HEK293 (cell line): Measurements from ENCODE around the gene LRP1-AS.

Experiments used
- INSM2 ChIP-seq: fragments of 450-650 bp; formaldehyde crosslinking; IDR thresholded peaks from 2 replicates; pipeline ENCODE4 v1.5.1; 2016; ENCODE audit warnings: missing biosample characterization, missing genetic modification characterization
- KLF1 ChIP-seq: fragments of 450-650 bp; formaldehyde crosslinking; IDR thresholded peaks from 2 replicates; pipeline ENCODE4 v1.5.1; 2016; ENCODE audit warnings: missing biosample characterization, missing genetic modification characterization
- KLF16 ChIP-seq: fragments of 450-650 bp; formaldehyde crosslinking; IDR thresholded peaks from 2 replicates; pipeline ENCODE4 v1.5.1; 2017; ENCODE audit warnings: missing biosample characterization, missing genetic modification characterization
- MZF1 ChIP-seq: fragments of 450-650 bp; formaldehyde crosslinking; IDR thresholded peaks from 2 replicates; pipeline ENCODE4 v1.5.1; 2017; ENCODE audit warnings: missing biosample characterization, missing genetic modification characterization, borderline replicate concordance
- PATZ1 ChIP-seq: fragments of 450-650 bp; formaldehyde crosslinking; IDR thresholded peaks from 2 replicates; pipeline ENCODE4 v1.5.1; 2016; ENCODE audit warnings: missing biosample characterization, missing genetic modification characterization
- PRDM6 ChIP-seq: fragments of 450-650 bp; formaldehyde crosslinking; IDR thresholded peaks from 2 replicates; pipeline ENCODE4 v1.5.1; 2017; ENCODE audit warnings: missing biosample characterization, missing genetic modification characterization
- SP2 ChIP-seq: fragments of 450-650 bp; formaldehyde crosslinking; IDR thresholded peaks from 2 replicates; pipeline ENCODE4 v1.5.1; 2016; ENCODE audit warnings: missing biosample characterization, missing genetic modification characterization
- SP3 ChIP-seq: fragments of 450-650 bp; formaldehyde crosslinking; IDR thresholded peaks from 2 replicates; pipeline ENCODE4 v1.5.1; 2016; ENCODE audit warnings: missing biosample characterization, missing genetic modification characterization
- SP7 ChIP-seq: fragments of 450-650 bp; formaldehyde crosslinking; IDR thresholded peaks from 2 replicates; pipeline ENCODE4 v1.5.1; 2016; ENCODE audit warnings: missing biosample characterization, missing genetic modification characterization
- TCF7L2 ChIP-seq: IDR thresholded peaks from 2 replicates; pipeline ENCODE4 v1.6.1; 2011; ENCODE audit warnings: low read depth, mild to moderate bottlenecking, inconsistent platforms, low read length, moderate library complexity, borderline replicate concordance
- YY2 ChIP-seq: fragments of 450-650 bp; formaldehyde crosslinking; IDR thresholded peaks from 2 replicates; pipeline ENCODE4 v1.5.1; 2016; ENCODE audit warnings: missing biosample characterization, missing genetic modification characterization
- ZBTB1 ChIP-seq: fragments of 450-650 bp; formaldehyde crosslinking; IDR thresholded peaks from 2 replicates; pipeline ENCODE4 v1.5.1; 2016; ENCODE audit warnings: missing biosample characterization, missing genetic modification characterization
- ZBTB26 ChIP-seq: fragments of 450-650 bp; formaldehyde crosslinking; optimal IDR thresholded peaks from 2 replicates; pipeline ENCODE3; 2016; ENCODE audit warnings: missing biosample characterization, mild to moderate bottlenecking, missing genetic modification characterization
- ZBTB48 ChIP-seq: fragments of 450-650 bp; formaldehyde crosslinking; IDR thresholded peaks from 2 replicates; pipeline ENCODE4 v1.5.1; 2016; ENCODE audit warnings: missing biosample characterization, missing genetic modification characterization
- ZBTB7A ChIP-seq: fragments of 450-650 bp; formaldehyde crosslinking; IDR thresholded peaks from 2 replicates; pipeline ENCODE4 v1.5.1; 2016; ENCODE audit warnings: low read depth, missing biosample characterization, missing genetic modification characterization
- ZIC2 ChIP-seq: fragments of 450-650 bp; formaldehyde crosslinking; IDR thresholded peaks from 2 replicates; pipeline ENCODE4 v1.5.1; 2016; ENCODE audit warnings: missing biosample characterization, missing genetic modification characterization
- ZNF132 ChIP-seq: fragments of 450-650 bp; formaldehyde crosslinking; IDR thresholded peaks from 2 replicates; pipeline ENCODE4 v1.5.1; 2017; ENCODE audit warnings: missing biosample characterization, missing genetic modification characterization, borderline replicate concordance
- ZNF138 ChIP-seq: fragments of 450-650 bp; formaldehyde crosslinking; IDR thresholded peaks from 2 replicates; pipeline ENCODE4 v1.5.1; 2016; ENCODE audit warnings: missing biosample characterization, missing genetic modification characterization, borderline replicate concordance
- ZNF2 ChIP-seq: fragments of 450-650 bp; formaldehyde crosslinking; IDR thresholded peaks from 2 replicates; pipeline ENCODE4 v1.5.1; 2016; ENCODE audit warnings: missing biosample characterization, missing genetic modification characterization
- ZNF248 ChIP-seq: fragments of 450-650 bp; formaldehyde crosslinking; IDR thresholded peaks from 2 replicates; pipeline ENCODE4 v1.5.1; 2017; ENCODE audit warnings: missing biosample characterization, missing genetic modification characterization
- ZNF274 ChIP-seq, 2 experiments: fragments of 200-500 bp in 1 of 2; fragments of 450-650 bp in 1 of 2; sonication (Bioruptor generic) in 1 of 2; formaldehyde crosslinking in 1 of 2; IDR thresholded peaks; 2 replicates each; pipeline versions ENCODE4 v1.5.1 to v1.6.1; 2014 to 2016; ENCODE audit warnings: borderline replicate concordance in 1 of 2, inconsistent platforms in 1 of 2, low read length in 1 of 2, missing biosample characterization in 1 of 2, missing genetic modification characterization in 1 of 2
- ZNF350 ChIP-seq: fragments of 450-650 bp; formaldehyde crosslinking; IDR thresholded peaks from 2 replicates; pipeline ENCODE4 v1.5.0; 2017; ENCODE audit warnings: missing biosample characterization, mild to moderate bottlenecking, missing genetic modification characterization
- ZNF366 ChIP-seq: fragments of 450-650 bp; formaldehyde crosslinking; conservative IDR thresholded peaks from 2 replicates; pipeline ENCODE4 v1.5.1; 2016; ENCODE audit warnings: missing biosample characterization, missing genetic modification characterization
- ZNF473 ChIP-seq: fragments of 450-650 bp; formaldehyde crosslinking; IDR thresholded peaks from 2 replicates; pipeline ENCODE4 v1.5.1; 2017; ENCODE audit warnings: missing biosample characterization, missing genetic modification characterization
- ZNF510 ChIP-seq: fragments of 450-650 bp; formaldehyde crosslinking; IDR thresholded peaks from 2 replicates; pipeline ENCODE4 v1.5.1; 2018; ENCODE audit warnings: mild to moderate bottlenecking, missing genetic modification characterization, missing biosample characterization; ENCODE audit not compliant: insufficient replicate concordance
- ZNF514 ChIP-seq: fragments of 450-650 bp; formaldehyde crosslinking; IDR thresholded peaks from 2 replicates; pipeline ENCODE4 v1.5.1; 2016; ENCODE audit warnings: missing biosample characterization, missing genetic modification characterization
- ZNF585B ChIP-seq: fragments of 450-650 bp; formaldehyde crosslinking; IDR thresholded peaks from 2 replicates; pipeline ENCODE4 v1.5.1; 2016; ENCODE audit warnings: missing biosample characterization, missing genetic modification characterization
- ZNF600 ChIP-seq: fragments of 450-650 bp; formaldehyde crosslinking; IDR thresholded peaks from 2 replicates; pipeline ENCODE4 v1.5.1; 2016; ENCODE audit warnings: missing biosample characterization, missing genetic modification characterization
- ZNF621 ChIP-seq: fragments of 450-650 bp; formaldehyde crosslinking; IDR thresholded peaks from 2 replicates; pipeline ENCODE4 v1.5.1; 2017; ENCODE audit warnings: missing biosample characterization, missing genetic modification characterization
- ZSCAN30 ChIP-seq: fragments of 450-650 bp; IDR thresholded peaks from 2 replicates; pipeline ENCODE4 v1.5.1; 2018; ENCODE audit warnings: missing biosample characterization, mild to moderate bottlenecking, missing genetic modification characterization, moderate library complexity
- TF ChIP-seq, protein P1 (sequence below): sonication (generic); formaldehyde crosslinking; IDR thresholded peaks from 2 replicates; pipeline ENCODE4 v1.8.1; 2022; ENCODE audit warnings: mild to moderate bottlenecking, moderate library complexity, missing genetic modification reagents
- TF ChIP-seq, protein P2 (sequence below): fragments of 450-650 bp; formaldehyde crosslinking; IDR thresholded peaks from 2 replicates; pipeline ENCODE4 v1.5.1; 2016; ENCODE audit warnings: missing biosample characterization, missing genetic modification characterization

The LRP1-AS gene

GRCh38 chr12:57175428-57176138 lies 28.2 kb upstream of the LRP1-AS start (continued):
- TF ChIP-seq, protein P1, sequence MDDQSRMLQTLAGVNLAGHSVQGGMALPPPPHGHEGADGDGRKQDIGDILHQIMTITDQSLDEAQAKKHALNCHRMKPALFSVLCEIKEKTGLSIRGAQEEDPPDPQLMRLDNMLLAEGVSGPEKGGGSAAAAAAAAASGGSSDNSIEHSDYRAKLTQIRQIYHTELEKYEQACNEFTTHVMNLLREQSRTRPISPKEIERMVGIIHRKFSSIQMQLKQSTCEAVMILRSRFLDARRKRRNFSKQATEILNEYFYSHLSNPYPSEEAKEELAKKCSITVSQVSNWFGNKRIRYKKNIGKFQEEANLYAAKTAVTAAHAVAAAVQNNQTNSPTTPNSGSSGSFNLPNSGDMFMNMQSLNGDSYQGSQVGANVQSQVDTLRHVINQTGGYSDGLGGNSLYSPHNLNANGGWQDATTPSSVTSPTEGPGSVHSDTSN (CRISPR knock-in tag), result 0 out of 2 replicates have a peak, but pooled peaks have one; percentile 61
- no peak; the same call in 1 of the 2 replicates for TF ChIP-seq ZBTB7A (tag by site-specific recombination)
- TF ChIP-seq ZNF132 (tag by site-specific recombination), result no peak
- no peak for TF ChIP-seq ZNF274 (IDR thresholded peaks at IDR 0.05; ENCODE audit: low read length)
- no peak for TF ChIP-seq ZNF274 (tag by site-specific recombination; IDR thresholded peaks at IDR 0.05; ENCODE audit: borderline replicate concordance)
- TF ChIP-seq ZNF350 (tag by site-specific recombination), result no peak
- no peak for TF ChIP-seq ZNF621
- peak; percentile 74 for TF ChIP-seq YY2 (tag by site-specific recombination)
- TF ChIP-seq ZNF473, result no peak
- no peak for TF ChIP-seq SP3 (tag by site-specific recombination)
- TF ChIP-seq ZNF138 (tag by site-specific recombination), result no peak
- no peak for TF ChIP-seq SP2 (tag by site-specific recombination)
- TF ChIP-seq PRDM6 (tag by site-specific recombination), result no peak
- TF ChIP-seq KLF1 (tag by site-specific recombination), result peak; percentile 69
- TF ChIP-seq ZNF366 (tag by site-specific recombination), result peak; percentile 56; the same call in 1 of the 2 replicates
- no peak for TF ChIP-seq ZNF514 (tag by site-specific recombination)
- TF ChIP-seq, protein P2, sequence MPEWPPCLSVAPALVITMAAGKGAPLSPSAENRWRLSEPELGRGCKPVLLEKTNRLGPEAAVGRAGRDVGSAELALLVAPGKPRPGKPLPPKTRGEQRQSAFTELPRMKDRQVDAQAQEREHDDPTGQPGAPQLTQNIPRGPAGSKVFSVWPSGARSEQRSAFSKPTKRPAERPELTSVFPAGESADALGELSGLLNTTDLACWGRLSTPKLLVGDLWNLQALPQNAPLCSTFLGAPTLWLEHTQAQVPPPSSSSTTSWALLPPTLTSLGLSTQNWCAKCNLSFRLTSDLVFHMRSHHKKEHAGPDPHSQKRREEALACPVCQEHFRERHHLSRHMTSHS, result no peak
- TF ChIP-seq KLF16 (tag by site-specific recombination), result no peak
- TF ChIP-seq INSM2 (tag by site-specific recombination), result no peak
- TF ChIP-seq ZBTB48 (tag by site-specific recombination), result peak; percentile 71
- no peak for TF ChIP-seq MZF1
- no peak for TF ChIP-seq ZNF248 (tag by site-specific recombination)
- no peak for TF ChIP-seq TCF7L2
- no peak for TF ChIP-seq ZNF510
- TF ChIP-seq SP7 (tag by site-specific recombination), result peak; percentile 87
- no peak for TF ChIP-seq ZSCAN30 (tag by site-specific recombination)
- TF ChIP-seq ZBTB1, result no peak
- TF ChIP-seq ZBTB26 (tag by site-specific recombination), result peak; percentile 38
- peak; percentile 83 for TF ChIP-seq PATZ1 (tag by site-specific recombination)
- peak; percentile 96 for TF ChIP-seq ZNF600 (tag by site-specific recombination)
- TF ChIP-seq ZIC2 (tag by site-specific recombination), result no peak
- peak; percentile 93 for TF ChIP-seq ZNF2
- TF ChIP-seq ZNF585B, result no peak
